ENCODE measurements around the gene HDGFL3.

DNA sequence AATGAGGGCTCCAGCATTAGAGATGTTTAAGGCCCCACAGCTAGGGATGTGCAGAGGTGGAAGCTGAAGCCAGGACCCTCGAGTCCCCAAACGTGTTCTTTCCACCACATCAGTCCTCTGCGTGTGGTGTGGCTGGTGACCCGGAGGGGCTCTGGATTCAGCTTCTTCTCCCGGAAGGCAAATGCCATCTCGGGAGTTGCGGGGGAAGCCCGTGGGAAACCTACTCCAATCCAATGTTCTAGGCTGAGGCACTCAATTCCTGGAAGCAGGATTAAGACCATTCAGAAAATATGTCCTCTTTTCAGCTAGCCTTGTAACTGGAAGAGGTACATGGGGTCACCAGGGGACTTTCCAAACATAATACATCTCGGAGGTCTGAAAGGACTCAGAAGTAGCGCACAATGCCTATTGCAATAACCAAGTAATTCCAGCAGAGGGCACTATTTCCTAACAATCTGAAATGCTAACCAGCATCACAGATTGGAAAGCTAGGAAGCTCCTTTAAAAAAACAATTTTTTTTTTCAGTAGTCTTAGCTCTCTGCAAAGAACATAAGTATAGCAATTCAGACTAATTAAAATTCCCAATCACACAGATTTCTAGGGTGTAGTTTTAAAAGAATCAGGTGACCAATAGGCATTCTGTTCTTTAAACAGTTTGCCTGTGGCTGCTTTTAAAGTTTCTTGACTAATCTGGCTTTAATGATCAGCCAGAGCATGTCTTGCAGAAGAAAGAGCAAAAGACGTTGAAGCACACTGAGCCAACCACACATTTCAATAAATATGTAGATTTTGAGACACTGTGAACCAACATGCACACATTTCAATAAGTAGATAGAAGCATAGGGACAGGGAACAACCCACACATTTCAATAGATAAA lies 40.8 kb upstream of the HDGFL3 start:
- no peak for TF ChIP-seq EZH2 (IDR thresholded peaks at IDR 0.05; ENCODE audit: low read depth, unreplicated experiment)
- TF ChIP-seq, protein P1, sequence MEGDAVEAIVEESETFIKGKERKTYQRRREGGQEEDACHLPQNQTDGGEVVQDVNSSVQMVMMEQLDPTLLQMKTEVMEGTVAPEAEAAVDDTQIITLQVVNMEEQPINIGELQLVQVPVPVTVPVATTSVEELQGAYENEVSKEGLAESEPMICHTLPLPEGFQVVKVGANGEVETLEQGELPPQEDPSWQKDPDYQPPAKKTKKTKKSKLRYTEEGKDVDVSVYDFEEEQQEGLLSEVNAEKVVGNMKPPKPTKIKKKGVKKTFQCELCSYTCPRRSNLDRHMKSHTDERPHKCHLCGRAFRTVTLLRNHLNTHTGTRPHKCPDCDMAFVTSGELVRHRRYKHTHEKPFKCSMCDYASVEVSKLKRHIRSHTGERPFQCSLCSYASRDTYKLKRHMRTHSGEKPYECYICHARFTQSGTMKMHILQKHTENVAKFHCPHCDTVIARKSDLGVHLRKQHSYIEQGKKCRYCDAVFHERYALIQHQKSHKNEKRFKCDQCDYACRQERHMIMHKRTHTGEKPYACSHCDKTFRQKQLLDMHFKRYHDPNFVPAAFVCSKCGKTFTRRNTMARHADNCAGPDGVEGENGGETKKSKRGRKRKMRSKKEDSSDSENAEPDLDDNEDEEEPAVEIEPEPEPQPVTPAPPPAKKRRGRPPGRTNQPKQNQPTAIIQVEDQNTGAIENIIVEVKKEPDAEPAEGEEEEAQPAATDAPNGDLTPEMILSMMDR (conservative IDR thresholded peaks at IDR 0.05; ENCODE audit: low read depth in 2 of 2) = peak; percentile 84 to 99
- TF ChIP-seq CREB1 (CRISPR knock-in tag; IDR thresholded peaks at IDR 0.05; ENCODE audit: low read depth) = no peak
- TF ChIP-seq POLR2AphosphoS5 (IDR thresholded peaks at IDR 0.05; ENCODE audit: low read depth) = no peak
- TF ChIP-seq JUNB (IDR thresholded peaks at IDR 0.05; ENCODE audit: unreplicated experiment) = no peak
- TF ChIP-seq, protein P2, sequence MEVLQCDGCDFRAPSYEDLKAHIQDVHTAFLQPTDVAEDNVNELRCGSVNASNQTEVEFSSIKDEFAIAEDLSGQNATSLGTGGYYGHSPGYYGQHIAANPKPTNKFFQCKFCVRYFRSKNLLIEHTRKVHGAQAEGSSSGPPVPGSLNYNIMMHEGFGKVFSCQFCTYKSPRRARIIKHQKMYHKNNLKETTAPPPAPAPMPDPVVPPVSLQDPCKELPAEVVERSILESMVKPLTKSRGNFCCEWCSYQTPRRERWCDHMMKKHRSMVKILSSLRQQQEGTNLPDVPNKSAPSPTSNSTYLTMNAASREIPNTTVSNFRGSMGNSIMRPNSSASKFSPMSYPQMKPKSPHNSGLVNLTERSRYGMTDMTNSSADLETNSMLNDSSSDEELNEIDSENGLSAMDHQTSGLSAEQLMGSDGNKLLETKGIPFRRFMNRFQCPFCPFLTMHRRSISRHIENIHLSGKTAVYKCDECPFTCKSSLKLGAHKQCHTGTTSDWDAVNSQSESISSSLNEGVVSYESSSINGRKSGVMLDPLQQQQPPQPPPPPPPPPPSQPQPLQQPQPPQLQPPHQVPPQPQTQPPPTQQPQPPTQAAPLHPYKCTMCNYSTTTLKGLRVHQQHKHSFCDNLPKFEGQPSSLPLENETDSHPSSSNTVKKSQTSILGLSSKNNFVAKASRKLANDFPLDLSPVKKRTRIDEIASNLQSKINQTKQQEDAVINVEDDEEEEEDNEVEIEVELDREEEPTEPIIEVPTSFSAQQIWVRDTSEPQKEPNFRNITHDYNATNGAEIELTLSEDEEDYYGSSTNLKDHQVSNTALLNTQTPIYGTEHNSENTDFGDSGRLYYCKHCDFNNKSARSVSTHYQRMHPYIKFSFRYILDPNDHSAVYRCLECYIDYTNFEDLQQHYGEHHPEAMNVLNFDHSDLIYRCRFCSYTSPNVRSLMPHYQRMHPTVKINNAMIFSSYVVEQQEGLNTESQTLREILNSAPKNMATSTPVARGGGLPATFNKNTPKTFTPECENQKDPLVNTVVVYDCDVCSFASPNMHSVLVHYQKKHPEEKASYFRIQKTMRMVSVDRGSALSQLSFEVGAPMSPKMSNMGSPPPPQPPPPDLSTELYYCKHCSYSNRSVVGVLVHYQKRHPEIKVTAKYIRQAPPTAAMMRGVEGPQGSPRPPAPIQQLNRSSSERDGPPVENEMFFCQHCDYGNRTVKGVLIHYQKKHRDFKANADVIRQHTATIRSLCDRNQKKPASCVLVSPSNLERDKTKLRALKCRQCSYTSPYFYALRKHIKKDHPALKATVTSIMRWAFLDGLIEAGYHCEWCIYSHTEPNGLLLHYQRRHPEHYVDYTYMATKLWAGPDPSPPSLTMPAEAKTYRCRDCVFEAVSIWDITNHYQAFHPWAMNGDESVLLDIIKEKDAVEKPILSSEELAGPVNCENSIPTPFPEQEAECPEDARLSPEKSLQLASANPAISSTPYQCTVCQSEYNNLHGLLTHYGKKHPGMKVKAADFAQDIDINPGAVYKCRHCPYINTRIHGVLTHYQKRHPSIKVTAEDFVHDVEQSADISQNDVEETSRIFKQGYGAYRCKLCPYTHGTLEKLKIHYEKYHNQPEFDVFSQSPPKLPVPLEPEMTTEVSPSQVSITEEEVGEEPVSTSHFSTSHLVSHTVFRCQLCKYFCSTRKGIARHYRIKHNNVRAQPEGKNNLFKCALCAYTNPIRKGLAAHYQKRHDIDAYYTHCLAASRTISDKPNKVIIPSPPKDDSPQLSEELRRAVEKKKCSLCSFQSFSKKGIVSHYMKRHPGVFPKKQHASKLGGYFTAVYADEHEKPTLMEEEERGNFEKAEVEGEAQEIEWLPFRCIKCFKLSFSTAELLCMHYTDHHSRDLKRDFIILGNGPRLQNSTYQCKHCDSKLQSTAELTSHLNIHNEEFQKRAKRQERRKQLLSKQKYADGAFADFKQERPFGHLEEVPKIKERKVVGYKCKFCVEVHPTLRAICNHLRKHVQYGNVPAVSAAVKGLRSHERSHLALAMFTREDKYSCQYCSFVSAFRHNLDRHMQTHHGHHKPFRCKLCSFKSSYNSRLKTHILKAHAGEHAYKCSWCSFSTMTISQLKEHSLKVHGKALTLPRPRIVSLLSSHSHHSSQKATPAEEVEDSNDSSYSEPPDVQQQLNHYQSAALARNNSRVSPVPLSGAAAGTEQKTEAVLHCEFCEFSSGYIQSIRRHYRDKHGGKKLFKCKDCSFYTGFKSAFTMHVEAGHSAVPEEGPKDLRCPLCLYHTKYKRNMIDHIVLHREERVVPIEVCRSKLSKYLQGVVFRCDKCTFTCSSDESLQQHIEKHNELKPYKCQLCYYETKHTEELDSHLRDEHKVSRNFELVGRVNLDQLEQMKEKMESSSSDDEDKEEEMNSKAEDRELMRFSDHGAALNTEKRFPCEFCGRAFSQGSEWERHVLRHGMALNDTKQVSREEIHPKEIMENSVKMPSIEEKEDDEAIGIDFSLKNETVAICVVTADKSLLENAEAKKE (CRISPR knock-in tag; IDR thresholded peaks at IDR 0.05) = no peak
- TF ChIP-seq, protein P3, sequence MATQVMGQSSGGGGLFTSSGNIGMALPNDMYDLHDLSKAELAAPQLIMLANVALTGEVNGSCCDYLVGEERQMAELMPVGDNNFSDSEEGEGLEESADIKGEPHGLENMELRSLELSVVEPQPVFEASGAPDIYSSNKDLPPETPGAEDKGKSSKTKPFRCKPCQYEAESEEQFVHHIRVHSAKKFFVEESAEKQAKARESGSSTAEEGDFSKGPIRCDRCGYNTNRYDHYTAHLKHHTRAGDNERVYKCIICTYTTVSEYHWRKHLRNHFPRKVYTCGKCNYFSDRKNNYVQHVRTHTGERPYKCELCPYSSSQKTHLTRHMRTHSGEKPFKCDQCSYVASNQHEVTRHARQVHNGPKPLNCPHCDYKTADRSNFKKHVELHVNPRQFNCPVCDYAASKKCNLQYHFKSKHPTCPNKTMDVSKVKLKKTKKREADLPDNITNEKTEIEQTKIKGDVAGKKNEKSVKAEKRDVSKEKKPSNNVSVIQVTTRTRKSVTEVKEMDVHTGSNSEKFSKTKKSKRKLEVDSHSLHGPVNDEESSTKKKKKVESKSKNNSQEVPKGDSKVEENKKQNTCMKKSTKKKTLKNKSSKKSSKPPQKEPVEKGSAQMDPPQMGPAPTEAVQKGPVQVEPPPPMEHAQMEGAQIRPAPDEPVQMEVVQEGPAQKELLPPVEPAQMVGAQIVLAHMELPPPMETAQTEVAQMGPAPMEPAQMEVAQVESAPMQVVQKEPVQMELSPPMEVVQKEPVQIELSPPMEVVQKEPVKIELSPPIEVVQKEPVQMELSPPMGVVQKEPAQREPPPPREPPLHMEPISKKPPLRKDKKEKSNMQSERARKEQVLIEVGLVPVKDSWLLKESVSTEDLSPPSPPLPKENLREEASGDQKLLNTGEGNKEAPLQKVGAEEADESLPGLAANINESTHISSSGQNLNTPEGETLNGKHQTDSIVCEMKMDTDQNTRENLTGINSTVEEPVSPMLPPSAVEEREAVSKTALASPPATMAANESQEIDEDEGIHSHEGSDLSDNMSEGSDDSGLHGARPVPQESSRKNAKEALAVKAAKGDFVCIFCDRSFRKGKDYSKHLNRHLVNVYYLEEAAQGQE (IDR thresholded peaks at IDR 0.05; ENCODE audit: unreplicated experiment) = no peak
- TF ChIP-seq ZNF331 (CRISPR knock-in tag; IDR thresholded peaks at IDR 0.05; ENCODE audit: low read depth) = no peak
